NCI-H2081 (cell line): Measurements from ENCODE around the gene RNF14.
"Not testable (repeated sequence)": the region's sequence is repeated elsewhere in the genome, so short reads cannot be mapped to it uniquely, and the experiment has no call there.

Experiments
- DNase-seq, 2 experiments: peaks; one replicate each; lab custom pipeline; 2025; lab: John Stamatoyannopoulos, UW

Gene RNF14, protein sequence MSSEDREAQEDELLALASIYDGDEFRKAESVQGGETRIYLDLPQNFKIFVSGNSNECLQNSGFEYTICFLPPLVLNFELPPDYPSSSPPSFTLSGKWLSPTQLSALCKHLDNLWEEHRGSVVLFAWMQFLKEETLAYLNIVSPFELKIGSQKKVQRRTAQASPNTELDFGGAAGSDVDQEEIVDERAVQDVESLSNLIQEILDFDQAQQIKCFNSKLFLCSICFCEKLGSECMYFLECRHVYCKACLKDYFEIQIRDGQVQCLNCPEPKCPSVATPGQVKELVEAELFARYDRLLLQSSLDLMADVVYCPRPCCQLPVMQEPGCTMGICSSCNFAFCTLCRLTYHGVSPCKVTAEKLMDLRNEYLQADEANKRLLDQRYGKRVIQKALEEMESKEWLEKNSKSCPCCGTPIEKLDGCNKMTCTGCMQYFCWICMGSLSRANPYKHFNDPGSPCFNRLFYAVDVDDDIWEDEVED

DNA sequence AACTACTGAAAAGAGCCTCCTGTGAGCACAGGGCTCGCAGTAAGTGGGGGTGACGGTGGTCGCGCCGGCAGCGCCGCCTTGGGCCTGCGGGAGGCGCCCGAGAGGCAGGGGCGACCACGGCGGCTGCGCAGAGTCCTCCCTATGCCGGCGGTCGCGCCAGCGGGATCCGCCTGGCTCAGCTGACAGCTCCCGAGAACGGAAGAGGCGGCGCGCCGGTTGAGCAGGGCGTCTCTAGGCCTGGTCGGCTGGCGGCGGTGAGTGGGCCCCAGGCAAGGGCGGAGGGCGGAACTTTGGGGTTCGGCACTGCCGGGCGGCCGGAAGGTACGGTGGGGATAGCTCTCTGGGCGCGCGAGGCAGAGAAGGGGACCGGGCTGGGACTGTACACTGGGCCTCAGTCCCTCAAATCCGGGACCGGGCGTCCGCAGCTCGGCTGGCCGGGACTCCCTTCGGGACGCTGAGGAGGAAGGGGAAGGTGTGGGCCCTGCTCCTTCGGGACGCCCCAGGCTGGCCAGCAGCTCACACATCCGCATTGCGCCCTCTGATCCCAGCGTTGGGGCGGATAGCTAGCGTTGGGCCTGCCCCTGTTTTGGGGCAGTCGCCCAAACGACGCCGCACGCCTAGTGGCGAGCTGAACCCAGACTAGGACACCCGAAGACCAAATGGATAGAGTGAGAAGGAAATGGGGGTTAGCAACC lies at the start of gene RNF14:
TSS of gene RNF14 (plus strand) at position 192 of the 695 bp plus-strand sequence. CDS start 4,484 bp downstream, outside the sequence.
- DNase-seq = peak; percentile 84 to 90

DNA sequence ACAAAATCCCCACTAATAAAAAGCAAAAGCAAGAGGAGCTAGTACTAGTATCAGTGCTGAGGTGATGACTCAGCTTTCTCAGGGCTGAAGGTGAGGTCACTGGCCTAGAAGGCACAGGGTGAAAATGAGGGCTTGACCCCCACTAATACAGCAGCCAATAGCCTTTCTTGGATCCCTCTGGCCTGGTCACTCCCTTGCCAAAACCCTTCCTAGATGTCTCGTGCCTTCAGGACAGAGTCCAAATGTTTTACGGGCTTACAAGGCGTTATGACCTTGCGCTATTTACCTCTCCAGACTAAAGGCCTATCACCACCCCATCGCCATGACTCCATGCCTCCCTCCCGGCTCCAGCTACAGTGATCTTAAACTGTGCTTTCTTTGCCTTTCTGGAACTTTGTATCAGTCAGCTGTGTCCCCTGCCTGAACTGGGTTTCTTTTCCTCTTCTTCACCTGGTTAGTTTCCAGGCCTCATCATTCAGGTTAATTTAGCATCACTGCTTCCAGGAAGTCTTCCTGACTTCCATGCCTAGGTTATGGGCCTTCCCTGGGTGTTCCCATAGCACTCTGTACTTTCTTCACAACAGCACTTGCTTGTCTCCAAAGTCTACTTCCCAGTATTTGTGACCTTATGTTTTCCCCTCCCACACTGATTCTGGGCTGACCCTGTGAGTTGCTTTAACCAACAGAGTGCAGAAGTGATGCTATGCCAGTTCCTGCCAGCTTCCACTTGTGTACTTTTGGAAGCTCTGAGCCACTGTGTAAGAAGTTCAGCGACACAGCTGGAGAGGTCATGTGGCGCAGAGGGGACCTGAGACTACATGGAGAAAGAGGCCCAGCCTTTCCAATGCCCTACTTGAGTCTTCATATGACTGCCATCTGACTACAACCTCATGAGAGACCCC lies 49.4 kb upstream of the RNF14 start:
- DNase-seq = no peak

DNA sequence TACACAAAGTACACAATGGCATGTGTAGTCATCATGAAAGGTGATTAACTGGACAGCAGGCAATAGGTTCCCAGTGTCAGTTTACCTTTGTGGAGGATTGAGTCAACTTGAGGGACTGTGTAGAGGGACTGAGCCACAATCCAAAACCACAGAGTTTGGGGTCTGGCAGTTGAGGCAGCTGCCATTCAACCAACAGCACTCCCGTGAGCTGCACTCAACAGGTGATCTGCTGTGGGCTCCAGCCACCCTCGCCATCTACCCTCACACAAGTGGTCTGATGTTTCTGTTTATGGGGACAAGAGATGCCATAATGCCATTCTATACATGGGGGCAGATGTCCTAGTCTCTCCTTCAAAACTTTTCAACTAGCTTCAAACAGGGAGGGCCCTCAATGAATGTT lies 48.1 kb upstream of the RNF14 start:
- DNase-seq = no peak

DNA sequence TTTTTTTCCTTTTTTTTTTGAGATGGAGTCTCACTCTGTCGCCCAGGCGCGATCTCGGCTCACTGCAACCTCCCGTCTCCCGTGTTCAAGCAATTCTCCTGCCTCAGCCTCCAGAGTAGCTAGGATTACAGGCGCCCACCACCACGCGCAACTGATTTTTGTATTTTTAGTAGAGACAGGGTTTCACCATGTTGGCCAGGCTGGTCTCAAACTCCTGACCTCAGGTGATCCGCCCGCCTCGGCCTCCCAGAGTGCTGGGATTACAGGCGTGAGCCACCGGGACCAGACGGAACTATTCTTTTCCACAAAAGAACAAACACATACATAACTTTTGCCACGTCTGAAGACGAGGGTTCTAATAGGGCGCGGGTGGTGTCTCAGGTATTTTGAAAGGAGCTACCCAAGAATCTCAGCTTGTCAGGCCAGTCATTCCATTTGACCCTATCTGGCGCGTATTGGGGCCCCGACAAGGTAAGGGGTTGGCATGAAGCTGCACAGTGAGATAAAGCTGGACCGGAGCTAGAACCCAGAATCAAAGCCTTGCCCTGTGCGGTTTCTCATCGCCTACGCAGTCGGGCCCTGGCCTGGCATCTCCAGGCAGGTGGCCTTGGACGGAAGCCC lies 46.0 kb upstream of the RNF14 start:
- not testable (repeated sequence) for DNase-seq

DNA sequence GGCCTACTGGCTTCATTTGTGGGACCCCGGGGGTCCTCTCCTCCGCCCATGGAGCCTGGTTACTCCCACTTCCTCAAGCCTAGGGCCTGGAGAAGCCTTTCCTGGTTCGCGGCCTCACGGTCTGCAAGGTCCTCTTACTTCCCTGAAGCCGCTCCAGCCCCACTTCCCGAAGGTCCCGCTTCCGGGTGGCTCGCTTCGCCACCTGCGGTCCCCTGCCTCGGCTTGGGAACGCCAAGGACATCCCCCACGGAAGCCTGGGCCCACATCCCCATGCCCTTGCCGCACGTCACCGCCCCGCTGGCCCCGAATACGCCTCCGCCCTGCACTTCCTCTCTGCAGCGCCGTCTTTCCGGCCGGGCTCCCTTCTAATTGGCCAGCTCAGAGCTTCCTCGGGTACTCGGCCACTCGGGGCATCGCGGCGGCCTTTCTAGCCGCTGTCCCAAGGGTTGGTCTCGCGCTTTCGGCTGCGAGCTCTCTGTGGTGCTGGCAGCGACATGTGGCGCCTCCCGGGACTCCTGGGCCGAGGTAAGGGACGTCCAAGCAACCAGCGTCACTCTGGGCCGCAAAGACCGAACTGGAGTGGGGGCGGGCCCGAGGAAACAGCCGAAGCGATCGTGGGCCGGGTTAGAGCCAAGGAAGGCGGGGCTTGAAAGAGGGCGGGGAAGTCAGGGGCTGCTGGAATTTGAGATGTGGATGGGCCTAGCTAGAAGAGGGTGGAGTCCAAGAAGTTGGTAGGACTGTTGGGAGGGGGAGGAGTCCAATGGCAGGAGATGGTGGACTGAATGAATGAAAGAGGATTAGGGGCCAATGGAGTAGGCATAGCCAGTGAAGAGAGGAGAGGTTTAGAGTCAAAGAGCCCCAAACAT lies 45.2 kb upstream of the RNF14 start, which contains the start of gene DELE1:
TSS of gene DELE1 (plus strand) at position 424 of the 866 bp plus-strand sequence. CDS start at position 495, 71 bp downstream.
- DNase-seq = peak; percentile 81 to 85

DNA sequence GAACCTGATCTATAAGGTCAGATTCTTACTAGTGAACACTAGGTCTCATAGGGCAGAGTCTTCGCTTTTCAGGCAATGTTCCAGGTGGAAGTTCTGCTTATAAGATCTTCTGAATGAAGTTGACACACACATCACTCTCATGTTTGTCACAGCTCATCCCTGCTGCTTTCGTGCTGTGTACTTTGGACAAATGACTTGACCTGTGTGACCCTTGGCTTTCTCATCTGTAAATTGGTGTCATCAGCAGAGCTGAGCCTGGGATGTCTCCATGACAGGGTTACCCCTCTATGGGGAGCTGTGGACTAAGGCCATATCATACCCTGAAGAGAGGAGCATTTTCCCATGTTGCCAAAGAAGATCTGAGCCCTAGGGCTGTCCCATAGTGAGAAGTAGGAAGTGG lies 42.5 kb upstream of the RNF14 start:
- DNase-seq = no peak

DNA sequence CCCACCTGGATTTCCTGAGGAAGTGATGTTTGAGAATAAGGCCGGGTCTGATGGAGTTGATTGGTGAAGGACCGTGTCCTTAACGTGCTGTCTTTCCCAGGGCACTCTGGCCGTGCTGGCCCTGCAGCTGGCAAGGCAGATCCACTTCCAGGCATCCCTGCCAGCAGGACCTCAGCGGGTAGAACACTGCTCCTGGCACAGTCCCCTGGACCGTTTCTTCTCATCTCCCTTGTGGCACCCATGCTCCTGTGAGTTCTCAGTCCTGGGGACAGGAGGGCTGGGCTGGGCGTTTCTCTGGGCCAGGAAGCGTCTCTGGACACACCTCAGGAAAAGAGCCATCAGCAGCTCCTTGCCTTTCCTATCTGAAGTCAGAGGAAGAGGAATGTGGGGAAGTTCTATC lies 40.9 kb upstream of the RNF14 start:
- DNase-seq = no peak

DNA sequence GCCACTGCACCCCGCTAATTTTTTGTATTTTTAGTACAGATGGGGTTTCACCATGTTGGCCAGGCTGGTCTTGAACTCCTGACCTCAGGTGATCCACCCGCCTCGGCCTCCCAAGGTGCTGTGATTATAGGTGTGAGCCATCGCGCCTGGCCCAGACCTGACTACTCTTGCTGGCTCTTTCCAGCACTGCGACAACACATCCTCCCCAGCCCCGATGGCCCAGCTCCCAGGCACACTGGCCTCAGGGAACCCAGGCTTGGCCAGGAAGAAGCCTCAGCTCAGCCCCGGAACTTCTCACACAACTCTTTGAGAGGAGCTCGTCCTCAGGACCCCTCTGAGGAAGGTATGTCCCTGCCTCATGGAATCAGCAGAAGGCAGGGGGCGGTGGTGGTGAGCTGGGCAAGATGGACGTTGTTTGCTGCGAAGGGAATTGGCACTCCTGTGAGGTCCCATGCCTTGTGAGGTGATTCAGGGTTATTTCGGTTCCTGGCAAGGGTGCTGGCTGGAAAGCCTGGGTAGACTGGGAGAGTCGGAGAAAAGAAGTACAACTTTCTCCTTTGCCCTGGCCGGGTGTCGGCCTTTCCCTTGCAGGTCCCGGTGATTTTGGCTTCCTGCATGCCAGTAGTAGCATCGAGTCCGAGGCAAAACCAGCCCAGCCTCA lies 39.4 kb upstream of the RNF14 start:
- no peak for DNase-seq

DNA sequence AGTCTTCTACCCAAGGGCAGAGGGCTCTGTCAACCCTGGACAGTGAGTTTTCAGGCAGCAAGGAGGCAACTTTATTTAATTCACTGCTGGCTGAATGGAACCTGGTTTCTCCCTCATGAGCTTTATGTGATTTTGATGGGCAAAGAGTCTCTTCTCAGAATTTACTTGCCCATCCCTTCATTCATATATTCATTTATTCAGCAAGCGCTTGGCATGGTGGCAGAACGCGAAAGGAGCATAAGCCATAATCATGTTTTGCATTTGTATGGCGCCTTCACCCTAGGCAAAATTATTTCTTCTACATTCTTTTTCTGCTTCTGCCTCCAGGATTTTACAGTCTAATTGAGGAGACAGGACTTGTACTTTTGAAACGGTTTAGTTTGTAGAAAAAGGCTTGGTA lies 37.2 kb upstream of the RNF14 start:
- no peak for DNase-seq

DNA sequence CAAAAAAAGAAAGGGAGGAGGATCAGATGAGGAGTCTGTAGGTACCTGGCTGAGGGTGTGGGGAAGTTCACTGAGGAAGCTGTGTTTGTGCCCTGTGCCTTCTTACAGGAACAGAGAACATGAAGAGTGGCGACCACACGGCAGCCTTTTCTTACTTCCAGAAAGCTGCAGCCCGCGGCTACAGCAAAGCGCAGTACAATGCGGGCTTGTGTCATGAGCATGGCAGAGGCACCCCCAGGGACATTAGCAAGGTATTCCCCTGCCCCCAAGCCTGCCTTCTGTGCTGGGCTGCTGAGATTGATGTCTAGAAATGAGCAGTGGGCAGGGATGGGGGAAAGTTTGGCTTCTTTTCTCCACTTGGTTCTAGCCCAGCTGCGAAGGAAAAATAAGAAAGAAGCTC lies 35.8 kb upstream of the RNF14 start:
- no peak for DNase-seq

DNA sequence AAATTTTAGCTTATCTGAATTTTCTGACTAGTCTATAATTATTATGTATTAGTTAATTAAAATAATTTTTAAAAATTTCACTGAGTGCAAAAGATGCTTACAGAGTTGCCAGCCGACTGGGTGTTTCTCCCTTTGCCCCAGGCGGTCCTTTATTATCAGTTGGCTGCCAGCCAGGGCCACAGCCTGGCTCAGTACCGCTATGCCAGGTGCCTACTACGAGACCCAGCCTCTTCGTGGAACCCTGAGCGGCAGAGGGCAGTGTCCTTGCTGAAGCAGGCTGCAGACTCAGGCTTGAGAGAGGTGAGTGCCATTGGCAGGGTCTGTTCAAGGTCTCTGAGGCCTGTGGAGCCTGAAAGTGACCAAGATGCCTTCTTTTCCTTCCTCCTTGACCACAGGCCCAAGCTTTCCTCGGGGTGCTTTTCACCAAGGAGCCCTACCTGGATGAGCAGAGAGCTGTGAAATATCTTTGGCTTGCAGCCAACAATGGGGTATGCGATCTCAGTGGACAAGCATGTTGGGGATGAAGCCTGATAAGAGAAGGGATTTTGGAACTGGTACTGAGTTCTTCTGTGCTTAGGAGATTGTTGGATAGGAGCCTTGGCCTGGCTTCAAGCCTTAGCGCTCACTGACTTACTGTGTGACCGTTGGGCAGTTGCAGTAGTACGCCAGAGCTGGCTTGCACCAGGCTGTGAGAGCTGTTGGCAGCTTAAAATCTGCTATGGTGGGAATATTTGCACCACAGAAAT lies 34.6 kb upstream of the RNF14 start:
- DNase-seq = peak; percentile 23 to 72

DNA sequence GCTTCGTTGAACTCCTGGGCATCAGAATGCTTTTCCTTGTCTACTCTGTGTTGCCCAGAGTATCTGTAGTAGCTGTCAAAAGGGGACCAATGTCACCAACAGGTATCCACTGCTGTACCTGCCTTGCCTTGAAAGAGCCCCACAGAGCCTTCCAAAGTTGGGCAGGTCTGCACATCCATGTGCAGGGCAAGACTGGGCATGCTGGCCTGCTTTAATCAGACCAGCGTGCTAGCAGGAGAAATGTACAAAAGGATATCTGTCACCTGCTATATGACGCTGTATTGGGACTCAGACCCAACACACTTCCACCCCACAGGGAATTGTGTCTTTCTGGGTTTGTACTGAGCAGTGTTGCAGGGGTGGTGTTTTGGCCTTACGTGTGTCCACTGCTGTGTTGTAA lies 33.4 kb upstream of the RNF14 start:
- no peak for DNase-seq

DNA sequence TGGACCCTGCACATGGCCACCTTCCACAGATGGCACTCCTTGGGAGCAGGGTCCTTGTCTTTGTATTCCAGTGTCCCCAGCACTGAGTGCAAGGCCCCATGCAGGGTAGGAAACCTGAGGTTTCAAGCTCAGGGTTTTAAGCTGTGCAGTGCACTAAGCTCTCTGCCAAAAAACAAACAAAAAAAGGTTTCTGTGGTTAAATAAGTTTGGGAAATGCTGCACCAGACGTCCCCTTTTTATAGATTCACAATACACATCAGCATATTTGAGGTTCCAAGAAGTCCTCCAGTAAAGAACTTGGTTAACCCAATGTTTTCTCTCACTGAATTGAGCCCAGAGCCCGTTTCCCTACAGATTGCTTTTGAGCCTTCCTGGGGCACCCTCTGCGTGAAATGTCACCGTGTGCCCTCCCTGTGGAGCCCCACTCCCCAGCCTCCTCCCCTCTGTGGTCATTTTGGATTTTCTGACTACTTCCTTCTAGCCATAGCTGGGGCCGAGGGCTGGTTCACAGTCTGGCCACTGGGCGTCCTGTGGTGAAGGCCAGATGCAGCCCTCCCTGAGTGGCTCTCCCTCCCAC lies 28.1 kb upstream of the RNF14 start:
- DNase-seq = no peak

DNA sequence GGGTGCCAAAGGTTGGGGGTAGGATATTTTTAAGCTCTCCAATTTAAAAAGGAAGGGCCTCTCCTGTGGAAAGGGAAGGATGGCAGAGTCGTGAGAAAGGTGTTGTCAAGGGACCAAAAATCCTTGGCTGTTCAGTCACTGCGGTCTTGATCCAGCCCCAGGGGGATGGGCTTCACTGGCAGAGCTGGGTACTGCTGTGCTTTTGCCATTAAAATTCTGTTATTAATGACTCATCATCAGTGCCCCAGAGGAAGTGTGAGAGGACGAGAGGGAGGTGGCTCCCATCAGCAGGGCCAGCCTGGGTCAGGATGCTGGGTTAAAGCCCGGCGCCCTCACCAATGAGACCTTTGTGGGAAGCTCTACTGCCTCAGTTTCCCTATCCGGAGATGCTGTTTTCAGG lies 27.6 kb upstream of the RNF14 start:
- DNase-seq = no peak

DNA sequence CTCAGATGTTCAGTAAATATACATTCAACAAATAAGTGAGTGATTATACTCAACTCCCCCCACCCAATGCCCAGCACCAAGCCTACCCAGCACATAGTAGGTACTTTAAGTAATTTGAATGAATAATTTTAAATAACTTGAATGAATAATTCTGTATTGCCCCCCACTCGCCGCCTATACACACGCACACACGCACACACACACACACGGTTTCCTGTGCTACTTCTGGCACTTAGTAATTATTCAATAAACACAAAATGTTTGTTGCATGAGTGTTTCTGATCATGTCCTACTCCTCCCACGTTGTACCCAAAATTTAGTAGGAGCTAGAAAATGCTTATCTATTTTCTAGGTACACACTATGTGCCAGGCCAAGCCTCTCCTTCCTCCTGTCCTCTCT lies 27.1 kb upstream of the RNF14 start:
- no peak for DNase-seq

DNA sequence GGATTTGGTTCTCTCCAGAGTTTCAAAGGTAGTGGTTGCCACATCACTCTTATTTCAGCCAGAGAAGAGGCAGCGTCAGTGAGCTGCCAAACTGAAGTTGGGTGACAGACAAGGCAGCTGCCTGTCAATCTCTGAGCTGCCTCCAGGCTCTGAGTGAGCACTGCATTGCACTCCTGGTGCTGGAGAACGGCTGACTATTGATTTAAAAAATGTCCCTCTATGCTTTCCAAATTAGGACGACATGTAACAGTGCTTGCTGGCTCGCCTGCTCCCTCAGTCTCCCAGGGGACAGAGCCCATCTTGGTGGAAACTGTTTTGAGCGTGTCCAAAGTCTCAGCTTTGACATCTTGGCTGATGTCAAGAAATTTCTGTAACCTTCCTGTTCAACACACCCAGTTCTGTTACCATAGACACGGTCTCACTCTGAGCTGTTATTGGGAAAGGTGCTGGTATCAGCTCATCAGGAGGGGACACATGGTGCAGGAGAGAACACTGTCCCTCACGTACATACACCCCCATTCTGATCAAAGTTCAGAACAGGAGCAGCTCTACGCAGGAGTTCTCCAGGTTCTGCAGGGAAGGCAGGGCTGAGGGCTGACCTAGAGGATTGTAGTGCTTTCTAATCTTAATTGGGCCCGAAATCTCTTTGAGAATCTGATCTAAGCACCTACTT lies 26.6 kb upstream of the RNF14 start:
- DNase-seq = no peak

DNA sequence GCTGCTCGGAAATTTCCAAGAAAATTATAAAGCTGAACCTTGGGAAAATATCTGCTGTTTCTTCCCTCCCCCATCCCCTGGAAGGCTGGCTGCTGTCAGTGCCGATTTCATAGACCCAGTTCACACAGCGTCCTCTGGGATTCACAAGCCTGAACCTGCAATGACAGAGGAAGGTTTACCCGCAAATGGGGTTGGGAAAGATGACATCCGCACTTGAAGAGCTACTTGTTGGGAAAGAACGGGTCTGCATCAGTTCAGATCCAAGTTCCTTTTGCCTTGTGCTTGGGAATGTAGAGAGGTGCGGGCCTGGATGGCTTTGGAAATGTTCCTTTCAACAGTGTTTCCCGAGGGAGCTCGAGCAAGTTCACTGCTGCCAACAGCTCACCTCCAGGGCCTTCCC lies 24.8 kb upstream of the RNF14 start:
- DNase-seq = no peak

DNA sequence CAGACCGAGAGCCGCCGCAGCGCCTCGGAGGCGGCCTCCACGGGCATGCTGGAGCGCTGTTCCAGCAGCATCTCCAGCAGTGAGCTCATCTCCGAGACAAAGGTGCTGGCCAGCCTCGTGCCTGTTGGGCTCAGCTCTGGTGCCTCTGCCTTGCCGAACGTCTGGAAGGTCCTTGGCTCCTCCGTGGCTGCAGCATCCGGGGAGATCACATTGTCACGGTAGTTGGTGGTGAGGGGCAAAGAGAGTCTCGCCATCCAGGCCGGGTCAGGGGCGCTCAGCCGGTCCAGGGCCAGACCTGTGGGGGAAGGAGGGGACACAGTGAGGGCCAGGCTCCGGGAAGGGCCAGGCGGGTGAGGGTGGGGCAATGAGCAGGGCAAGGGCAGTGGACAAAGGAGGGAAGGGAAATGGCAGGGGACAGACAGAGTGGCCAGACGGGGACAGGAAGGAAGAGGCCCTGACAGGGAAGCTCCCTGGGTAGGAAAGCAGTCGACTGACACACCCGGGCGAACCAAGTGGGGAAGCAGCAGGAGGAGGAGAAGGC lies 23.3 kb upstream of the RNF14 start:
- no peak for DNase-seq
